Body of pancreas (tissue), 4 donors: ENCODE data around the gene KIFC3. TPM values are rescaled to one million over a fixed set of nuclear protein-coding genes. Genes with fewer than 3 reads are reported as not detected.

Source experiments
- ATAC-seq: fragments of 150-250 bp; one replicate; pipeline ENCODE4 v1.9.1; 2016
- DNase-seq, 4 donors: peaks; one replicate each; pipeline ENCODE4 v3.0.0-alpha.2; 2019
- H3K27ac ChIP-seq, 4 donors: fragments of 200-600 bp; sonication (generic); 1 replicate in 3 of 4; 2 replicates in 1 of 4; pipeline versions ENCODE4 v1.5.1 to v1.6.1; 2016 to 2019; ENCODE audit warnings: mild to moderate bottlenecking in 1 of 4, mixed read lengths in 1 of 4, moderate library complexity in 1 of 4
- H3K27me3 ChIP-seq, 2 donors: fragments of 200-600 bp; sonication (generic); one replicate each; pipeline ENCODE4 v1.6.0; 2016; ENCODE audit warnings: mild to moderate bottlenecking in 1 of 2
- H3K36me3 ChIP-seq, 2 donors: fragments of 200-600 bp; sonication (generic); replicated peaks in 1 of 2; 2 replicates each; pipeline ENCODE4 v1.5.1; 2016; ENCODE audit warnings: low read depth in 2 of 2; ENCODE audit not compliant: insufficient read depth in 1 of 2
- H3K4me1 ChIP-seq: fragments of 200-600 bp; sonication (generic); one replicate; pipeline ENCODE4 v1.6.0; 2016
- H3K4me3 ChIP-seq, 2 donors: fragments of 200-600 bp; sonication (generic); 1 replicate in 1 of 2; 2 replicates in 1 of 2; pipeline ENCODE4 v1.5.1; 2016 to 2019
- H3K9me3 ChIP-seq, 3 donors: fragments of 200-600 bp; sonication (generic); 1 replicate in 2 of 3; 2 replicates in 1 of 3; pipeline ENCODE4 v1.5.1; 2016
- CTCF ChIP-seq, 7 experiments: fragments of 450-650 bp in 4 of 7; fragments of 200-600 bp in 3 of 7; sonication (generic) in 3 of 7; IDR thresholded peaks; one replicate each; pipeline ENCODE4 v1.5.1; 2016 to 2019; ENCODE audit warnings: antibody characterized with exemption in 7 of 7
- POLR2A ChIP-seq, 3 donors: fragments of 450-650 bp; IDR thresholded peaks; one replicate each; pipeline ENCODE4 v1.6.1; 2016; ENCODE audit warnings: antibody characterized with exemption in 3 of 3, mild to moderate bottlenecking in 2 of 3
- WGBS, 2 donors: methylation state at CpG; one replicate each; pipeline ENCODE4 v1.1.5; 2017; 5-methylcytosine and 5-hydroxymethylcytosine counted together
- intact Hi-C: fragments of 100-400 bp; cut with DNase I; formaldehyde crosslinking; loops from one replicate; pipeline ENCODE4 v1.15.1; 2023
- total RNA-seq, 2 donors: library from RNA; depleted of rRNA; stranded (reverse); fragments of >200 nt; gene quantifications; one replicate each; pipeline ENCODE4 v1.1.0, GENCODE V29; 2016

The KIFC3 gene
- total RNA-seq, 2 donors from 2014 or later: 120 to 205 TPM

- H3K4me3 ChIP-seq: no peak overlapping the region
- no peaks in the 10 kb centered on the region for H3K36me3 ChIP-seq
- no peak for TF ChIP-seq CTCF (IDR thresholded peaks at IDR 0.05)
- TF ChIP-seq POLR2A (IDR thresholded peaks at IDR 0.05): no peak
- no peaks in the 10 kb centered on the region for H3K9me3 ChIP-seq
- H3K27ac ChIP-seq: no peak overlapping the region
- H3K4me1 ChIP-seq: no peaks in the 10 kb centered on the region
- WGBS, 2 donors: 76 to 83% methylated on average over 5 of the region's 5 CpGs
- intact Hi-C loops: loop anchor here (5.0 to 10.0 kb wide), 2 partner anchors 107 to 245 kb away; no protein-coding TSS in a partner anchor
- no peak for DNase-seq
- no peak for ATAC-seq
- no peaks in the 10 kb centered on the region for H3K27me3 ChIP-seq
These were observed 52.3 kb downstream of the KIFC3 start for GRCh38 chr16:57749856-57750452.

GRCh38 chr16:57749101-57749692, 53.1 kb downstream of the KIFC3 start:
- TF ChIP-seq CTCF (IDR thresholded peaks at IDR 0.05) (no peak), POLR2A (IDR thresholded peaks at IDR 0.05) (no peak)

GRCh38 chr16:57748596-57748995, 53.7 kb downstream of the KIFC3 start:
- no peak for TF ChIP-seq CTCF (IDR thresholded peaks at IDR 0.05)
- no peak for TF ChIP-seq POLR2A (IDR thresholded peaks at IDR 0.05)
- intact Hi-C loops: no loop called here
- Histone ChIP-seq H3K36me3 (no peaks in the 10 kb centered on the region), H3K9me3 (no peaks in the 10 kb centered on the region), H3K27ac (no peak overlapping the region), H3K4me1 (no peaks in the 10 kb centered on the region), H3K27me3 (no peaks in the 10 kb centered on the region), H3K4me3 (no peak overlapping the region)
- DNase-seq (peak in 1 of 4 donors; percentile 4), ATAC-seq (no peak)
- 77 to 81% methylated on average over 8 to 11 of the region's 11 CpGs for WGBS, 2 donors

More at GRCh38 chr16:57749101-57749692, 53.1 kb downstream of the KIFC3 start:
- H3K4me1 ChIP-seq: no peaks in the 10 kb centered on the region
- H3K9me3 ChIP-seq: no peaks in the 10 kb centered on the region
- WGBS, 2 donors: 98 to 100% methylated on average over 3 of the region's 3 CpGs
- H3K36me3 ChIP-seq: no peaks in the 10 kb centered on the region
- DNase-seq (no peak), ATAC-seq (no peak)
- intact Hi-C loops: no loop called here
- H3K27me3 ChIP-seq: no peaks in the 10 kb centered on the region
- H3K4me3 ChIP-seq: no peak overlapping the region
- no peak overlapping the region for H3K27ac ChIP-seq

GRCh38 chr16:57747996-57748395, 54.3 kb downstream of the KIFC3 start:
- H3K27me3 ChIP-seq: no peaks in the 10 kb centered on the region
- no peaks in the 10 kb centered on the region for H3K9me3 ChIP-seq
- intact Hi-C loops: no loop called here
- no peak overlapping the region for H3K4me3 ChIP-seq
- TF ChIP-seq POLR2A (IDR thresholded peaks at IDR 0.05) (no peak), CTCF (IDR thresholded peaks at IDR 0.05) (no peak)
- WGBS, 2 donors: 81 to 85% methylated on average over 5 to 6 of the region's 6 CpGs
- H3K27ac ChIP-seq: no peak overlapping the region
- no peaks in the 10 kb centered on the region for H3K4me1 ChIP-seq
- H3K36me3 ChIP-seq: no peaks in the 10 kb centered on the region
- ATAC-seq (no peak), DNase-seq (no peak)

- no peaks in the 10 kb centered on the region for H3K9me3 ChIP-seq
- H3K27me3 ChIP-seq: no peaks in the 10 kb centered on the region
- H3K27ac ChIP-seq: no peak overlapping the region
- no peak for ATAC-seq
- H3K4me1 ChIP-seq: no peaks in the 10 kb centered on the region
- H3K4me3 ChIP-seq: no peak overlapping the region
- no peak for DNase-seq
- intact Hi-C loops: no loop called here
- 92 to 97% methylated on average over 12 of the region's 12 CpGs for WGBS, 2 donors
- TF ChIP-seq CTCF (IDR thresholded peaks at IDR 0.05) (no peak), POLR2A (IDR thresholded peaks at IDR 0.05) (no peak)
- no peaks in the 10 kb centered on the region for H3K36me3 ChIP-seq
These were observed 54.8 kb downstream of the KIFC3 start for GRCh38 chr16:57747496-57747895.
